IMR-90 (cell line): ENCODE results near the gene MALSU1. TPM values are rescaled to one million over a fixed set of nuclear protein-coding genes. Genes with fewer than 3 reads are reported as not detected.
A peak's percentile ranks its signal among the peaks of the same experiment; 100 is the strongest.

Source experiments
- ATAC-seq: fragments of 200-7000 bp; cut with Tn5 transposase; 2 replicates; pipeline ENCODE4 v1.9.1; 2020; ENCODE audit warnings: low read depth, mild to moderate bottlenecking, moderate library complexity
- BruUV-seq: library from RNA; stranded (reverse); fragments of 400-500 nt; replicated peaks from 2 replicates; lab custom pipeline; 2021; lab: Mats Ljungman, UMichigan
- CTCF ChIA-PET: fragments of 300-600 bp; formaldehyde crosslinking; extraction: SDS; loops from one replicate; lab custom pipeline; 2021; ENCODE audit warnings: antibody characterized with exemption; lab: Yijun Ruan, JAX
- POLR2A ChIA-PET: fragments of 300-600 bp; sonication (Branson Sonifier 250); formaldehyde crosslinking; loops from one replicate; lab custom pipeline; 2022; ENCODE audit warnings: antibody characterized with exemption; ENCODE audit not compliant: unreplicated experiment; lab: Charles Lee
- DNase-seq: peaks from one replicate; pipeline ENCODE4 v3.0.0; 2013
- H2AFZ ChIP-seq: replicated peaks from 2 replicates; pipeline ENCODE3; 2013; ENCODE audit warnings: low read length, mild to moderate bottlenecking; ENCODE audit not compliant: poor library complexity
- H2AK5ac ChIP-seq: 2 replicates; pipeline ENCODE4 v1.6.1; 2013; ENCODE audit warnings: low read depth, low read length, inconsistent platforms
- H2AK9ac ChIP-seq: replicated peaks from 2 replicates; pipeline ENCODE3; 2013; ENCODE audit warnings: mild to moderate bottlenecking, low read depth, low read length, moderate library complexity; ENCODE audit not compliant: poor library complexity
- H2BK120ac ChIP-seq: 2 replicates; pipeline ENCODE4 v1.6.1; 2013; ENCODE audit warnings: low read depth, low read length, inconsistent platforms
- H2BK15ac ChIP-seq: 3 replicates; pipeline ENCODE4 v1.6.1; 2013; ENCODE audit warnings: low read depth, low read length, inconsistent platforms
- H2BK20ac ChIP-seq: 2 replicates; pipeline ENCODE4 v1.6.1; 2013; ENCODE audit warnings: low read depth, mild to moderate bottlenecking, inconsistent platforms, low read length, moderate library complexity
- H2BK5ac ChIP-seq: 2 replicates; pipeline ENCODE4 v1.6.1; 2013; ENCODE audit warnings: mild to moderate bottlenecking, low read depth, low read length, inconsistent platforms; ENCODE audit not compliant: poor library complexity, severe bottlenecking
- H3K14ac ChIP-seq: replicated peaks from 2 replicates; pipeline ENCODE4 v1.6.1; 2013; ENCODE audit warnings: low read depth, low read length, inconsistent platforms
- H3K18ac ChIP-seq: 2 replicates; pipeline ENCODE4 v1.6.1; 2013; ENCODE audit warnings: low read depth, low read length, control low read depth
- H3K23ac ChIP-seq: 2 replicates; pipeline ENCODE4 v1.6.1; 2013; ENCODE audit warnings: low read depth, low read length, inconsistent platforms
- H3K27ac ChIP-seq: 2 replicates; pipeline ENCODE4 v1.5.1; 2013; ENCODE audit warnings: mild to moderate bottlenecking, control low read depth, low read length; ENCODE audit not compliant: insufficient read depth
- H3K27me3 ChIP-seq: 2 replicates; pipeline ENCODE4 v1.6.1; 2013; ENCODE audit warnings: low read length; ENCODE audit not compliant: control insufficient read depth, insufficient read depth
- H3K36me3 ChIP-seq: 2 replicates; pipeline ENCODE4 v1.6.1; 2013; ENCODE audit warnings: low read length, mixed read lengths; ENCODE audit not compliant: control insufficient read depth, insufficient read depth
- H3K4ac ChIP-seq: 2 replicates; pipeline ENCODE4 v1.6.1; 2013; ENCODE audit warnings: low read depth, low read length, inconsistent platforms
- H3K4me1 ChIP-seq: 2 replicates; pipeline ENCODE4 v1.6.1; 2013; ENCODE audit warnings: low read length, mixed read lengths; ENCODE audit not compliant: control insufficient read depth, insufficient read depth
- H3K4me2 ChIP-seq: 2 replicates; pipeline ENCODE4 v1.6.1; 2013; ENCODE audit warnings: low read depth, mild to moderate bottlenecking, control low read depth, low read length, moderate library complexity
- H3K4me3 ChIP-seq: 2 replicates; pipeline ENCODE4 v1.5.1; 2013; ENCODE audit warnings: low read depth, mild to moderate bottlenecking, control low read depth, low read length, moderate library complexity; ENCODE audit not compliant: insufficient read depth
- H3K56ac ChIP-seq: 2 replicates; pipeline ENCODE4 v1.6.1; 2013; ENCODE audit warnings: low read length, inconsistent platforms; ENCODE audit not compliant: insufficient read depth; ENCODE audit errors: extremely low read depth
- H3K79me1 ChIP-seq, 2 experiments: 2 replicates each; pipeline ENCODE4 v1.6.1; 2013; ENCODE audit warnings: low read length in 2 of 2, inconsistent platforms in 1 of 2, low read depth in 1 of 2
- H3K9ac ChIP-seq: 2 replicates; pipeline ENCODE4 v1.6.1; 2013; ENCODE audit warnings: low read depth, low read length, control low read depth
- H3K9me1 ChIP-seq: 2 replicates; pipeline ENCODE4 v1.6.1; 2013; ENCODE audit warnings: low read length, inconsistent platforms; ENCODE audit not compliant: insufficient read depth
- H3K9me3 ChIP-seq: 2 replicates; pipeline ENCODE4 v1.6.1; 2013; ENCODE audit warnings: low read length; ENCODE audit not compliant: control insufficient read depth, insufficient read depth
- H4K20me1 ChIP-seq: 2 replicates; pipeline ENCODE4 v1.6.1; 2013; ENCODE audit warnings: low read length, inconsistent platforms; ENCODE audit not compliant: insufficient read depth
- H4K5ac ChIP-seq: 2 replicates; pipeline ENCODE4 v1.6.1; 2013; ENCODE audit warnings: mild to moderate bottlenecking, low read depth, low read length, control low read depth
- H4K8ac ChIP-seq, 2 experiments: 2 replicates each; pipeline ENCODE4 v1.6.1; 2013; ENCODE audit warnings: low read depth in 2 of 2, low read length in 2 of 2, control low read depth in 1 of 2, inconsistent platforms in 1 of 2
- H4K91ac ChIP-seq: 2 replicates; pipeline ENCODE4 v1.6.1; 2013; ENCODE audit warnings: low read depth, low read length, inconsistent platforms; ENCODE audit not compliant: insufficient read depth
- BHLHE40 ChIP-seq: fragments of 150-350 bp; IDR thresholded peaks from 2 replicates; pipeline ENCODE4 v1.6.1; 2016; ENCODE audit warnings: mild to moderate bottlenecking, low read depth, low read length
- CEBPB ChIP-seq: IDR thresholded peaks from 2 replicates; pipeline ENCODE4 v1.6.1; 2012; ENCODE audit warnings: low read depth, low read length, improper control_type of control experiment
- CHD1 ChIP-seq: IDR thresholded peaks from 2 replicates; pipeline ENCODE4 v1.6.1; 2012; ENCODE audit warnings: low read depth, low read length, improper control_type of control experiment
- CTCF ChIP-seq: conservative IDR thresholded peaks from 2 replicates; pipeline ENCODE4 v1.5.1; 2012; ENCODE audit warnings: mild to moderate bottlenecking, low read depth, low read length, improper control_type of control experiment
- ELK1 ChIP-seq: fragments of 150-350 bp; IDR thresholded peaks from 2 replicates; pipeline ENCODE4 v1.6.1; 2016; ENCODE audit warnings: low read depth, mild to moderate bottlenecking, low read length, moderate library complexity, borderline replicate concordance
- MXI1 ChIP-seq: IDR thresholded peaks from 2 replicates; pipeline ENCODE4 v1.6.1; 2012; ENCODE audit warnings: low read depth, mild to moderate bottlenecking, low read length, moderate library complexity, borderline replicate concordance
- NFE2L2 ChIP-seq: fragments of 150-350 bp; IDR thresholded peaks from 2 replicates; pipeline ENCODE4 v1.6.1; 2016; ENCODE audit warnings: low read depth, mild to moderate bottlenecking, low read length
- RAD21 ChIP-seq: IDR thresholded peaks from 2 replicates; pipeline ENCODE4 v1.6.1; 2012; ENCODE audit warnings: low read length, improper control_type of control experiment
- RFX5 ChIP-seq: IDR thresholded peaks from 2 replicates; pipeline ENCODE4 v1.8.0; 2012; ENCODE audit warnings: low read depth, mild to moderate bottlenecking, low read length, moderate library complexity
- SMC3 ChIP-seq: fragments of 150-350 bp; IDR thresholded peaks from 2 replicates; pipeline ENCODE4 v1.6.1; 2016; ENCODE audit warnings: low read depth, mild to moderate bottlenecking, antibody characterized with exemption, low read length, moderate library complexity
- USF2 ChIP-seq: fragments of 150-350 bp; IDR thresholded peaks from 2 replicates; pipeline ENCODE4 v1.6.1; 2017; ENCODE audit warnings: mild to moderate bottlenecking, antibody characterized with exemption, low read length, low read depth
- dilution Hi-C: fragments of 300-500 bp; cut with HindIII; formaldehyde crosslinking; loops from one replicate; pipeline ENCODE4 v1.14.3; 2018; ENCODE audit warnings: low sequenced_read_pairs; ENCODE audit not compliant: unreplicated experiment
- in situ Hi-C: fragments of 300-500 bp; cut with MboI; formaldehyde crosslinking; loops from 3 replicates; pipeline ENCODE4 v1.14.3; 2019; ENCODE audit warnings: low sequenced_read_pairs, inconsistent platforms, mixed read lengths
- intact Hi-C: fragments of 100-400 bp; cut with micrococcal nuclease; formaldehyde crosslinking; loops from 2 replicates; pipeline ENCODE4 v1.10.0; 2022
- polyA plus RNA-seq, 3 experiments: library from polyadenylated mRNA; depleted of rRNA; stranded (reverse); fragments of >200 nt; gene quantifications; 2 replicates each; pipeline ENCODE4 v1.2.3, GENCODE V29; 2012; ENCODE audit warnings: low replicate concordance in 1 of 3
- total RNA-seq: library from RNA; depleted of rRNA; stranded (reverse); fragments of >200 nt; gene quantifications from 2 replicates; pipeline ENCODE4 v1.2.3, GENCODE V29; 2012

The MALSU1 gene
- total and polyA plus RNA-seq, 2 of the 4 experiments (the other 2 are of a cell fraction): 30.5 to 36.0 TPM

- CTCF ChIA-PET: no interaction called here
- Histone ChIP-seq H2BK5ac (peak overlapping the region; percentile 71), H3K4me1 (peaks cover 26% of the 10 kb centered on the region), H4K20me1 (no peaks in the 10 kb centered on the region), H3K4me3 (no peak overlapping the region), H2AFZ (no peak overlapping the region), H3K56ac (0 out of 2 replicates have a peak overlapping the region, but pooled peaks have one; percentile 18), H2AK5ac (no peak overlapping the region), H3K18ac (peak overlapping the region; percentile 60; the same call in 1 of the 2 replicates), H3K4me2 (peak overlapping the region; percentile 76; the same call in 1 of the 2 replicates), H4K8ac (peak overlapping the region; percentile 5 to 44; a peak in 1 of 4 replicates), H3K27ac (no peak overlapping the region), H3K36me3 (peaks cover 23% of the 10 kb centered on the region), H4K91ac (no peak overlapping the region), H2BK120ac (no peak overlapping the region; the same call in 1 of the 2 replicates), H3K9me1 (peaks cover 14% of the 10 kb centered on the region), H3K9ac (no peak overlapping the region), H3K9me3 (no peaks in the 10 kb centered on the region), H3K23ac (no peak overlapping the region), H4K5ac (no peak overlapping the region; the same call in 1 of the 2 replicates), H2BK20ac (peak overlapping the region; percentile 61; the same call in 1 of the 2 replicates), H2AK9ac (no peak overlapping the region), H3K4ac (peak overlapping the region; percentile 72; the same call in 1 of the 2 replicates), H2BK15ac (no peak overlapping the region), H3K79me1 (peaks cover 24 to 65% of the 10 kb centered on the region in 2 experiments), H3K27me3 (no peaks in the 10 kb centered on the region), H3K14ac (no peak overlapping the region)
- dilution Hi-C loops: no loop called here
- ATAC-seq: no peak
- POLR2A ChIA-PET: no interaction called here
- no peak for DNase-seq
- intact Hi-C loops: no loop called here
- BruUV-seq: no TSS peak
- in situ Hi-C loops: no loop called here
- TF ChIP-seq CEBPB: no peak
- no peak for TF ChIP-seq RFX5
- no peak for TF ChIP-seq USF2
- TF ChIP-seq RAD21: no peak
- TF ChIP-seq CHD1: no peak
- no peak for TF ChIP-seq SMC3
- no peak for TF ChIP-seq NFE2L2
- no peak for TF ChIP-seq CTCF
- no peak for TF ChIP-seq BHLHE40
- no peak for TF ChIP-seq ELK1
- TF ChIP-seq MXI1: no peak
Measured at GRCh38 chr7:23343102-23343501, 44.0 kb downstream of the MALSU1 start.
